DOHH2 (cell line): ENCODE results near the gene CCR9.
"Not testable (repeated sequence)": the region's sequence is repeated elsewhere in the genome, so short reads cannot be mapped to it uniquely, and the experiment has no call there.

Experiments
- H3F3A ChIP-seq: fragments of 200-600 bp; sonication (generic), shearing (Covaris generic); 2 replicates; pipeline ENCODE4 v1.6.0; 2016; ENCODE audit warnings: antibody characterized with exemption, mild to moderate bottlenecking; ENCODE audit not compliant: control insufficient read depth, insufficient read depth
- H3K27ac ChIP-seq: fragments of 200-600 bp; sonication (generic); 2 replicates; pipeline ENCODE4 v1.5.1; 2014; ENCODE audit warnings: low read depth, mild to moderate bottlenecking, low read length, moderate library complexity
- H3K27me3 ChIP-seq: fragments of 200-600 bp; sonication (generic); 2 replicates; pipeline ENCODE4 v1.6.1; 2014; ENCODE audit warnings: mild to moderate bottlenecking, low read length, mixed read lengths; ENCODE audit not compliant: control insufficient read depth
- H3K36me3 ChIP-seq: fragments of 200-600 bp; sonication (generic); 2 replicates; pipeline ENCODE4 v1.6.1; 2014; ENCODE audit warnings: mild to moderate bottlenecking, low read length, moderate library complexity, mixed read lengths; ENCODE audit not compliant: control insufficient read depth
- H3K4me1 ChIP-seq: fragments of 200-600 bp; sonication (generic); 2 replicates; pipeline ENCODE4 v1.6.1; 2014; ENCODE audit warnings: mild to moderate bottlenecking, low read length, mixed read lengths; ENCODE audit not compliant: control insufficient read depth
- H3K4me2 ChIP-seq: fragments of 200-600 bp; sonication (generic); 2 replicates; pipeline ENCODE4 v1.6.0; 2014; ENCODE audit warnings: mild to moderate bottlenecking, low read length, moderate library complexity
- H3K4me3 ChIP-seq: fragments of 200-600 bp; sonication (generic); 2 replicates; pipeline ENCODE4 v1.5.1; 2014; ENCODE audit warnings: mild to moderate bottlenecking, low read length, mixed read lengths
- H3K79me2 ChIP-seq: fragments of 200-600 bp; sonication (generic); 2 replicates; pipeline ENCODE4 v1.6.1; 2014; ENCODE audit warnings: mild to moderate bottlenecking, low read length, mixed read lengths; ENCODE audit not compliant: control insufficient read depth
- H3K9me2 ChIP-seq: fragments of 200-600 bp; sonication (generic); replicated peaks from 2 replicates; pipeline ENCODE4 v1.6.1; 2014; ENCODE audit warnings: mild to moderate bottlenecking, low read length, mixed read lengths; ENCODE audit not compliant: control insufficient read depth
- H3K9me3 ChIP-seq: fragments of 200-600 bp; sonication (generic); 2 replicates; pipeline ENCODE4 v1.6.1; 2014; ENCODE audit warnings: antibody characterized with exemption, low read length, mixed read lengths; ENCODE audit not compliant: control insufficient read depth, insufficient read depth
- H4K20me1 ChIP-seq: fragments of 200-600 bp; sonication (generic); 2 replicates; pipeline ENCODE4 v1.6.0; 2014; ENCODE audit warnings: low read depth, mild to moderate bottlenecking, antibody characterized with exemption, low read length, moderate library complexity; ENCODE audit not compliant: control insufficient read depth, insufficient read depth
- EZH2phosphoT487 ChIP-seq: fragments of 200-600 bp; sonication (generic); IDR thresholded peaks from 2 replicates; pipeline ENCODE4 v1.6.1; 2017; ENCODE audit warnings: borderline replicate concordance, mild to moderate bottlenecking, antibody characterized with exemption, low read length, moderate library complexity, mixed read lengths
- TF ChIP-seq, protein P1 (sequence below): fragments of 200-600 bp; sonication (generic); IDR thresholded peaks from one replicate; pipeline ENCODE4 v1.5.1; 2014; ENCODE audit warnings: antibody characterized with exemption, mild to moderate bottlenecking, low read depth, low read length; ENCODE audit not compliant: poor library complexity, severe bottlenecking

The CCR9 gene

DNA sequence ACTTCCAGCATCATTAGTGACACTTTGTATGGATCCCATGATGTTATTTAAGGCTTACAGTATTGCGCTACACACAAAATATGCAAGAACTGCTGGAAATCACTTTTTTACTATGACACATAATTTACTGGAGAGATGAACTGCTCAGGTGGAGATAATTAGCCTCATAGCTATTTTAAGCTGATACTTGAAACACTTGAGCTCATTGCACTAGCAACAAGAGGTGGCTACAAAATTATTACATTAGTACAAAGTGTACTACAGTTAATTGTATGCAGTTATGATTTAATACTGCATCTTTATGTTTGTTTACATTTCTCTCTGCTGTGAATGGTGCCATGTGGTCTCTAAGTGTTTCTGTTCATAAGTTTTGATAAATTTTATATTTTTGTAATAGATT lies 38.0 kb upstream of the CCR9 start:
- H3F3A ChIP-seq, result no peaks in the 10 kb centered on the region
- H3K4me3 ChIP-seq, result no peak overlapping the region
- H3K79me2 ChIP-seq, result no peaks in the 10 kb centered on the region
- no peaks in the 10 kb centered on the region for H3K4me1 ChIP-seq
- no peaks in the 10 kb centered on the region for H4K20me1 ChIP-seq
- peaks cover 6% of the 10 kb centered on the region for H3K27me3 ChIP-seq
- H3K9me3 ChIP-seq, result no peaks in the 10 kb centered on the region
- H3K9me2 ChIP-seq, result no peaks in the 10 kb centered on the region
- TF ChIP-seq, protein P1, sequence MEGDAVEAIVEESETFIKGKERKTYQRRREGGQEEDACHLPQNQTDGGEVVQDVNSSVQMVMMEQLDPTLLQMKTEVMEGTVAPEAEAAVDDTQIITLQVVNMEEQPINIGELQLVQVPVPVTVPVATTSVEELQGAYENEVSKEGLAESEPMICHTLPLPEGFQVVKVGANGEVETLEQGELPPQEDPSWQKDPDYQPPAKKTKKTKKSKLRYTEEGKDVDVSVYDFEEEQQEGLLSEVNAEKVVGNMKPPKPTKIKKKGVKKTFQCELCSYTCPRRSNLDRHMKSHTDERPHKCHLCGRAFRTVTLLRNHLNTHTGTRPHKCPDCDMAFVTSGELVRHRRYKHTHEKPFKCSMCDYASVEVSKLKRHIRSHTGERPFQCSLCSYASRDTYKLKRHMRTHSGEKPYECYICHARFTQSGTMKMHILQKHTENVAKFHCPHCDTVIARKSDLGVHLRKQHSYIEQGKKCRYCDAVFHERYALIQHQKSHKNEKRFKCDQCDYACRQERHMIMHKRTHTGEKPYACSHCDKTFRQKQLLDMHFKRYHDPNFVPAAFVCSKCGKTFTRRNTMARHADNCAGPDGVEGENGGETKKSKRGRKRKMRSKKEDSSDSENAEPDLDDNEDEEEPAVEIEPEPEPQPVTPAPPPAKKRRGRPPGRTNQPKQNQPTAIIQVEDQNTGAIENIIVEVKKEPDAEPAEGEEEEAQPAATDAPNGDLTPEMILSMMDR, result no peak
- TF ChIP-seq EZH2phosphoT487, result no peak
- no peak overlapping the region for H3K4me2 ChIP-seq
- H3K27ac ChIP-seq, result no peak overlapping the region
- no peaks in the 10 kb centered on the region for H3K36me3 ChIP-seq

GRCh38 chr3:45852828-45853227 lies 33.5 kb upstream of the CCR9 start:
- Histone ChIP-seq H3K4me3 (no peak overlapping the region), H3F3A (no peaks in the 10 kb centered on the region), H3K27me3 (no peaks in the 10 kb centered on the region; the same call in 1 of the 2 replicates), H3K36me3 (no peaks in the 10 kb centered on the region), H3K4me1 (no peaks in the 10 kb centered on the region), H3K79me2 (no peaks in the 10 kb centered on the region), H4K20me1 (no peaks in the 10 kb centered on the region), H3K9me2 (no peaks in the 10 kb centered on the region), H3K4me2 (no peak overlapping the region), H3K9me3 (no peaks in the 10 kb centered on the region), H3K27ac (no peak overlapping the region)
- no peak for TF ChIP-seq EZH2phosphoT487
- TF ChIP-seq, protein P1, result no peak

- not testable (repeated sequence) for H3F3A ChIP-seq, H3K36me3 ChIP-seq, H3K4me2 ChIP-seq, H3K79me2 ChIP-seq, H3K9me3 ChIP-seq, H3K4me3 ChIP-seq, H3K4me1 ChIP-seq, H3K27ac ChIP-seq, H4K20me1 ChIP-seq, H3K9me2 ChIP-seq
- peaks cover 15% of the 10 kb centered on the region for H3K27me3 ChIP-seq
Observed at GRCh38 chr3:45856323-45856722, 30.0 kb upstream of the CCR9 start.

- not testable (repeated sequence) for H3K4me2 ChIP-seq, H3K79me2 ChIP-seq, H3K9me2 ChIP-seq, H3K27ac ChIP-seq, H3K4me1 ChIP-seq, H3K4me3 ChIP-seq, H3K36me3 ChIP-seq, H4K20me1 ChIP-seq, H3K9me3 ChIP-seq, H3F3A ChIP-seq
- peaks cover 20% of the 10 kb centered on the region for H3K27me3 ChIP-seq
Observed at GRCh38 chr3:45857024-45857423, 29.3 kb upstream of the CCR9 start.
